ENCODE measurements around the gene PCNA. TPM values are rescaled to one million over a fixed set of nuclear protein-coding genes. Genes with fewer than 3 reads are reported as not detected.

Gene PCNA
- total RNA-seq, 1 experiment from 2014 or later = 274 TPM

DNA sequence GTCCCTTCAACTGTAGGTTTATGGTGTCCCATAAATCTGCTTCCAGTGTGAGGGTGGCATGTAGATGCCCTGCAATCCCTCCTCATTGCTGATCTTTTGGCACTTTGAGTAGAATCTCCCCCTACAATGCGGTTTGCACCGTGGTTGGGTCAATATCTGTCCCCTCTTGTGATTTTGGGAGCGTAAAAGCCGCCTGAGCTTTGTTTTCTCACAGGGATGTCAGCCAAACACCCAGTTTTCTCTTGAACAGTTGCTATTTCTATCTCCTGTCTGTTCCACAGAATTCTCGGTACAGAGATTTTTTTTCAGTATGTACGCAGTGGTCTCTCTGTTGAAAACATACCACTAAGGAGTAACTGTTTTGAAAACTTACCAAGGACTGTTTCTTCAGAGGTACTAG lies 28.8 kb upstream of the PCNA start:
- no peak overlapping the region for H2BK120ac ChIP-seq (ENCODE audit: low read depth, low read length, poor library complexity, severe bottlenecking)
- H3K79me1 ChIP-seq (ENCODE audit: insufficient read depth, low read depth, low read length, poor library complexity, severe bottlenecking) = peaks cover 8% of the 10 kb centered on the region
- H2AK5ac ChIP-seq (ENCODE audit: insufficient read length, low read length) = no peak overlapping the region
- no peaks in the 10 kb centered on the region; the same call in 1 of the 2 replicates for H3K79me2 ChIP-seq (ENCODE audit: insufficient read depth, low read length)
- Mint-ChIP-seq H3K36me3 (ENCODE audit: insufficient read depth in 1 of 3, low read depth in 3 of 3) (no peaks in the 10 kb centered on the region; a peak in 2 of 7 replicates), H3K4me1 (peaks cover 12 to 16% of the 10 kb centered on the region in 2 experiments), H3K27ac (no peak overlapping the region; a peak in 2 of 7 replicates), H3K9me3 (no peaks in the 10 kb centered on the region), H3K27me3 (ENCODE audit: low read depth) (no peaks in the 10 kb centered on the region), H3K4me3 (no peak overlapping the region)
- TF ChIP-seq, protein P1, sequence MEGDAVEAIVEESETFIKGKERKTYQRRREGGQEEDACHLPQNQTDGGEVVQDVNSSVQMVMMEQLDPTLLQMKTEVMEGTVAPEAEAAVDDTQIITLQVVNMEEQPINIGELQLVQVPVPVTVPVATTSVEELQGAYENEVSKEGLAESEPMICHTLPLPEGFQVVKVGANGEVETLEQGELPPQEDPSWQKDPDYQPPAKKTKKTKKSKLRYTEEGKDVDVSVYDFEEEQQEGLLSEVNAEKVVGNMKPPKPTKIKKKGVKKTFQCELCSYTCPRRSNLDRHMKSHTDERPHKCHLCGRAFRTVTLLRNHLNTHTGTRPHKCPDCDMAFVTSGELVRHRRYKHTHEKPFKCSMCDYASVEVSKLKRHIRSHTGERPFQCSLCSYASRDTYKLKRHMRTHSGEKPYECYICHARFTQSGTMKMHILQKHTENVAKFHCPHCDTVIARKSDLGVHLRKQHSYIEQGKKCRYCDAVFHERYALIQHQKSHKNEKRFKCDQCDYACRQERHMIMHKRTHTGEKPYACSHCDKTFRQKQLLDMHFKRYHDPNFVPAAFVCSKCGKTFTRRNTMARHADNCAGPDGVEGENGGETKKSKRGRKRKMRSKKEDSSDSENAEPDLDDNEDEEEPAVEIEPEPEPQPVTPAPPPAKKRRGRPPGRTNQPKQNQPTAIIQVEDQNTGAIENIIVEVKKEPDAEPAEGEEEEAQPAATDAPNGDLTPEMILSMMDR (conservative IDR thresholded peaks at IDR 0.05) = no peak
- H3K4me2 ChIP-seq (ENCODE audit: insufficient read depth, insufficient read length, low read length) = no peak overlapping the region
- H2BK12ac ChIP-seq (ENCODE audit: insufficient read length, low read depth, low read length) = no peak overlapping the region
- H4K5ac ChIP-seq (ENCODE audit: insufficient read length, low read depth, low read length) = no peak overlapping the region
- H2AFZ ChIP-seq (ENCODE audit: low read length) = no peak overlapping the region
- H3K27me3 ChIP-seq (ENCODE audit: insufficient read depth, low read length) = no peaks in the 10 kb centered on the region
- H4K20me1 ChIP-seq (ENCODE audit: control insufficient read depth, insufficient read depth, insufficient read length) = no peaks in the 10 kb centered on the region
- H3K4ac ChIP-seq (ENCODE audit: low read depth, low read length) = no peak overlapping the region
- H3K56ac ChIP-seq (ENCODE audit: insufficient read length, low read depth, low read length) = no peak overlapping the region
- no peaks in the 10 kb centered on the region; the same call in 1 of the 2 replicates for H3K4me1 ChIP-seq (ENCODE audit: insufficient read depth, low read length)
- no peaks in the 10 kb centered on the region for H3K23me2 ChIP-seq (ENCODE audit: insufficient read length, low read depth, low read length, poor library complexity, severe bottlenecking)
- WGBS (ENCODE audit: extremely low coverage, insufficient read length, low lambda C conversion rate) = no CpG with 5 or more reads among the region's 6 CpGs
- no peak overlapping the region for H3K14ac ChIP-seq (ENCODE audit: insufficient read depth, low read length)
- no peak overlapping the region for H4K91ac ChIP-seq (ENCODE audit: insufficient read length, low read depth, low read length)
- no peak overlapping the region for H3K18ac ChIP-seq (ENCODE audit: insufficient read length, low read depth, low read length)
- no peak overlapping the region for H3K9ac ChIP-seq (ENCODE audit: extremely low read depth, insufficient read length, low read length)
- H3K9me3 ChIP-seq (ENCODE audit: control insufficient read depth, low read depth, low read length) = no peaks in the 10 kb centered on the region
- no peak overlapping the region for H2BK20ac ChIP-seq (ENCODE audit: low read depth, low read length, poor library complexity, severe bottlenecking)
- no peak overlapping the region for H3T11ph ChIP-seq (ENCODE audit: low read length)
- H2BK15ac ChIP-seq (ENCODE audit: low read depth, low read length) = no peak overlapping the region
- no peak overlapping the region for H2BK5ac ChIP-seq (ENCODE audit: insufficient read length, low read length)
- no peak overlapping the region for H3K23ac ChIP-seq (ENCODE audit: insufficient read length, low read depth, low read length)
- H4K8ac ChIP-seq (replicated peaks; ENCODE audit: insufficient read length, low read depth, low read length) = no peak overlapping the region
- no peak overlapping the region for H3K27ac ChIP-seq (ENCODE audit: insufficient read length, low read depth, low read length)
- DNase-seq = no peak

Measured in H9 (cell line).